Endothelial cell (in vitro differentiated cells): ENCODE measurements around the gene ALOX5AP. TPM values are rescaled to one million over a fixed set of nuclear protein-coding genes. Genes with fewer than 3 reads are reported as not detected.

Source experiments
- DNase-seq: peaks from one replicate; pipeline ENCODE4 v3.0.0; 2021; ENCODE audit warnings: low spot score
- H3K27ac Mint-ChIP-seq: one replicate; pipeline ENCODE4 v1.8.0; 2021; ENCODE audit warnings: mixed read lengths, inconsistent platforms; ENCODE audit not compliant: unreplicated experiment
- H3K27me3 Mint-ChIP-seq: one replicate; pipeline ENCODE4 v1.8.0; 2021; ENCODE audit warnings: mild to moderate bottlenecking, moderate library complexity, mixed read lengths, inconsistent platforms; ENCODE audit not compliant: unreplicated experiment
- H3K36me3 Mint-ChIP-seq: one replicate; pipeline ENCODE4 v1.8.0; 2021; ENCODE audit warnings: mild to moderate bottlenecking, low read depth, mixed read lengths, inconsistent platforms; ENCODE audit not compliant: unreplicated experiment
- H3K4me1 Mint-ChIP-seq: one replicate; pipeline ENCODE4 v1.8.0; 2021; ENCODE audit warnings: mild to moderate bottlenecking, mixed read lengths, inconsistent platforms; ENCODE audit not compliant: unreplicated experiment
- H3K4me3 Mint-ChIP-seq: one replicate; pipeline ENCODE4 v1.8.0; 2021; ENCODE audit warnings: mild to moderate bottlenecking, mixed read lengths, inconsistent platforms; ENCODE audit not compliant: unreplicated experiment
- H3K9me3 Mint-ChIP-seq: one replicate; pipeline ENCODE4 v1.8.0; 2021; ENCODE audit warnings: mixed read lengths, inconsistent platforms; ENCODE audit not compliant: unreplicated experiment
- CTCF ChIP-seq: fragments of 200-600 bp; sonication (generic); IDR thresholded peaks from one replicate; pipeline ENCODE4 v1.5.0; 2021; ENCODE audit warnings: antibody characterized with exemption; ENCODE audit not compliant: unreplicated experiment
- total RNA-seq: library from RNA; stranded (reverse); fragmentation: NEBNext Ultra II Directional; extraction: Animal tissue kit (Norgen Biotek cat#: 25700); gene quantifications from one replicate; pipeline ENCODE4 v1.2.1, GENCODE V29; 2021; ENCODE audit not compliant: unreplicated experiment

The ALOX5AP gene
- total RNA-seq, 1 donor from 2014 or later: 1.9 TPM

GRCh38 chr13:30690282-30691188 is 44.8 kb upstream of the ALOX5AP start:
- Mint-ChIP-seq H3K4me3 (no peak overlapping the region), H3K4me1 (peaks cover 20% of the 10 kb centered on the region), H3K27ac (peak overlapping the region; percentile 59), H3K36me3 (no peaks in the 10 kb centered on the region), H3K27me3 (peaks cover 3% of the 10 kb centered on the region), H3K9me3 (no peaks in the 10 kb centered on the region)
- no peak for DNase-seq
- TF ChIP-seq CTCF: no peak

GRCh38 chr13:30692113-30692512 is 43.2 kb upstream of the ALOX5AP start:
- TF ChIP-seq CTCF: no peak
- no peak for DNase-seq
- Mint-ChIP-seq H3K36me3 (no peaks in the 10 kb centered on the region), H3K9me3 (no peaks in the 10 kb centered on the region), H3K4me3 (no peak overlapping the region), H3K27me3 (peaks cover 3% of the 10 kb centered on the region), H3K4me1 (peaks cover 33% of the 10 kb centered on the region), H3K27ac (no peak overlapping the region)

- Mint-ChIP-seq H3K27me3 (peaks cover 2% of the 10 kb centered on the region), H3K4me3 (peak overlapping the region; percentile 18), H3K9me3 (no peaks in the 10 kb centered on the region), H3K4me1 (peaks cover 34% of the 10 kb centered on the region), H3K27ac (peak overlapping the region; percentile 38), H3K36me3 (no peaks in the 10 kb centered on the region)
- DNase-seq: peak; percentile 29
- no peak for TF ChIP-seq CTCF
These were observed 38.8 kb upstream of the ALOX5AP start for GRCh38 chr13:30696278-30697176.

- no peaks in the 10 kb centered on the region for H3K36me3 Mint-ChIP-seq
- no peaks in the 10 kb centered on the region for H3K9me3 Mint-ChIP-seq
- H3K27me3 Mint-ChIP-seq: peaks cover 2% of the 10 kb centered on the region
- H3K4me1 Mint-ChIP-seq: peaks cover 34% of the 10 kb centered on the region
- DNase-seq: no peak
- no peak overlapping the region for H3K4me3 Mint-ChIP-seq
- TF ChIP-seq CTCF: no peak
- H3K27ac Mint-ChIP-seq: no peak overlapping the region
These were observed 38.0 kb upstream of the ALOX5AP start for GRCh38 chr13:30697177-30697953.
